ENCODE results near the gene COL5A1. TPM values are rescaled to one million over a fixed set of nuclear protein-coding genes. Genes with fewer than 3 reads are reported as not detected.

COL5A1 gene
- total RNA-seq, 4 donors from 2014 or later, result 14.0 to 23.9 (median 19.2) TPM

- TF ChIP-seq, protein P1, sequence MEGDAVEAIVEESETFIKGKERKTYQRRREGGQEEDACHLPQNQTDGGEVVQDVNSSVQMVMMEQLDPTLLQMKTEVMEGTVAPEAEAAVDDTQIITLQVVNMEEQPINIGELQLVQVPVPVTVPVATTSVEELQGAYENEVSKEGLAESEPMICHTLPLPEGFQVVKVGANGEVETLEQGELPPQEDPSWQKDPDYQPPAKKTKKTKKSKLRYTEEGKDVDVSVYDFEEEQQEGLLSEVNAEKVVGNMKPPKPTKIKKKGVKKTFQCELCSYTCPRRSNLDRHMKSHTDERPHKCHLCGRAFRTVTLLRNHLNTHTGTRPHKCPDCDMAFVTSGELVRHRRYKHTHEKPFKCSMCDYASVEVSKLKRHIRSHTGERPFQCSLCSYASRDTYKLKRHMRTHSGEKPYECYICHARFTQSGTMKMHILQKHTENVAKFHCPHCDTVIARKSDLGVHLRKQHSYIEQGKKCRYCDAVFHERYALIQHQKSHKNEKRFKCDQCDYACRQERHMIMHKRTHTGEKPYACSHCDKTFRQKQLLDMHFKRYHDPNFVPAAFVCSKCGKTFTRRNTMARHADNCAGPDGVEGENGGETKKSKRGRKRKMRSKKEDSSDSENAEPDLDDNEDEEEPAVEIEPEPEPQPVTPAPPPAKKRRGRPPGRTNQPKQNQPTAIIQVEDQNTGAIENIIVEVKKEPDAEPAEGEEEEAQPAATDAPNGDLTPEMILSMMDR (IDR thresholded peaks at IDR 0.05; ENCODE audit: low read depth), result no peak
Observed at GRCh38 chr9:134800791-134801339, 159.3 kb downstream of the COL5A1 start.

GRCh38 chr9:134802216-134802795 lies 160.7 kb downstream of the COL5A1 start:
- TF ChIP-seq, protein P1 (IDR thresholded peaks at IDR 0.05; ENCODE audit: low read depth), result no peak

GRCh38 chr9:134804871-134805270 lies 163.3 kb downstream of the COL5A1 start:
- TF ChIP-seq, protein P1 (IDR thresholded peaks at IDR 0.05; ENCODE audit: low read depth), result no peak

- TF ChIP-seq, protein P1 (IDR thresholded peaks at IDR 0.05; ENCODE audit: low read depth), result no peak
Observed at GRCh38 chr9:134807716-134808446, 166.3 kb downstream of the COL5A1 start.

DNA sequence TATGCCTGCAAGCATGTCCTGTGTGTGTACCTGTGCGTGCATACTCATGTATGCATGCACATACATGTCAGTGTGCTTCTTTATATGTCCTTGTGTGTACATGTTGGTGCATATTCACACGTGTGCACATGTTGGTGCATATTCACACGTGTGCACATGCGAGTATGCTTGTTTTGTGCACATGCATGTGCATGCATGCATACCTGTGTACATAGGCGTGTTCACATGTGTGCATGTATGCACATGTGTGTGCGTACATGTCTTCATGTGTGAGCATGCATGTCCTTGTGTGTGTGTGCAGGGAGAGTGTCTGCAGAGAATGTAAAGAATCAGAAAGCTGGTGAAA lies 166.8 kb downstream of the COL5A1 start:
- TF ChIP-seq, protein P1 (IDR thresholded peaks at IDR 0.05; ENCODE audit: low read depth), result no peak

- TF ChIP-seq, protein P1 (IDR thresholded peaks at IDR 0.05; ENCODE audit: low read depth), result no peak
Observed at GRCh38 chr9:134809292-134809691, 167.7 kb downstream of the COL5A1 start.

DNA sequence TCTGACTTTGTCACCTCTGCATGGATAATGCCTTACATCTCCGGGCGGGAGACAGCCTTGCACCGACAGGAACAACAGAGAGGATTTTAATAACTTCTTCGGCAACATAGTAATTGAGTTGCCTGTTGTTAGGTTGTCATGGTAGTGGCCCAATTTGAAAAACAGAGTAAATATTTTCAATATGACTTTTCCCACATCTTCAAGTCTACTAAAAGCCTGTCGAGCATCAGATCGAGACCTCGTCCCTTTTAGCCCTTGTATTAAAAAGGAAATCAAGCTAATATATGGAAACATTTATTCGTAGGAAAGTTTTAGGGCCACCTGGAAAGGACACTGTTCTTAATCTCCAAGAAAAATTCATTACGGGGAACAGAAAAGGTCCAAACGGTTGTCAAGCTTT lies 168.2 kb downstream of the COL5A1 start:
- TF ChIP-seq, protein P1 (IDR thresholded peaks at IDR 0.05; ENCODE audit: low read depth), result no peak

Data from subcutaneous adipose tissue (tissue), 4 donors.